ENCODE results near the gene CDK5RAP2.

DNA sequence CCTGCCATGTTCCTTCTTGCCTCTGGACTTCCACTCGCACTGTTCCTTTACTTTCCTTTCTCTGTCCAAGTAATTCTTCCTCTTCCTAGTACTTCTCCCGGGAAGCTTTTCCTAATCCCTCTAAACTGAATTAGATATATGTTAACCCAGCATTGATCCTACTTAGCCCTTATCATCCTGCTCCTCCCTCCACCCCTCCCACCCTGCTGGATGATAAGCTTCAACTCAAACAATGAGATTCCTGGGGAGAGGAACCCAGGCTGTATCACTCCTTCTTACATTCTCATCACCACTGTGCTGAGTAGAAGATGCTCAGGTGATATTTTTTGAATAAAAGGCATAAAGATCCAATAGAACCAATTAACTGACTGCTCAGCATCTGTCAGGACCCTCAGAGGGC is 45.7 kb downstream of the CDK5RAP2 start:
- TF ChIP-seq GATA3 (IDR thresholded peaks at IDR 0.05; ENCODE audit: low read depth, low read length) (no peak), GATA2 (IDR thresholded peaks at IDR 0.05; ENCODE audit: low read depth, low read length) (no peak)

All from SH-SY5Y (cell line).